OCI-LY3 (cell line): Measurements from ENCODE around the gene FKBP5.
A peak's percentile ranks its signal among the peaks of the same experiment; 100 is the strongest.
"Not testable (repeated sequence)": the region's sequence is repeated elsewhere in the genome, so short reads cannot be mapped to it uniquely, and the experiment has no call there.

Source experiments
- H2AFZ ChIP-seq: fragments of 200-600, 300-600 bp; shearing (Covaris generic); 2 replicates; pipeline ENCODE4 v1.6.0; 2014; ENCODE audit warnings: antibody characterized with exemption, low read depth, low read length
- H3K27ac ChIP-seq: fragments of 200-600, 300-600 bp; sonication (generic); 2 replicates; pipeline ENCODE4 v1.5.1; 2014; ENCODE audit warnings: mild to moderate bottlenecking, low read length, moderate library complexity, mixed read lengths
- H3K27me3 ChIP-seq: fragments of 200-600, 300-600 bp; sonication (generic); 2 replicates; pipeline ENCODE4 v1.6.1; 2014; ENCODE audit warnings: low read depth, low read length, mixed read lengths
- H3K36me3 ChIP-seq: fragments of 200-600, 300-600 bp; sonication (generic); replicated peaks from 2 replicates; pipeline ENCODE3; 2014; ENCODE audit warnings: low read depth, low read length, mixed read lengths
- H3K4me1 ChIP-seq: fragments of 300-600, 200-600 bp; sonication (generic); 2 replicates; pipeline ENCODE4 v1.6.1; 2014; ENCODE audit warnings: low read length, mixed read lengths
- H3K4me2 ChIP-seq: fragments of 200-600, 300-600 bp; sonication (generic); 2 replicates; pipeline ENCODE4 v1.6.1; 2014; ENCODE audit warnings: low read length, mixed read lengths
- H3K4me3 ChIP-seq: fragments of 300-600, 200-600 bp; sonication (generic); 2 replicates; pipeline ENCODE4 v1.5.1; 2014; ENCODE audit warnings: antibody characterized with exemption, mild to moderate bottlenecking, low read length, moderate library complexity
- H3K79me2 ChIP-seq: fragments of 300-600, 200-600 bp; shearing (Covaris generic); 2 replicates; pipeline ENCODE4 v1.6.1; 2014; ENCODE audit warnings: mild to moderate bottlenecking, low read length, mixed read lengths
- H3K9ac ChIP-seq: fragments of 300-600, 200-600 bp; shearing (Covaris generic); 2 replicates; pipeline ENCODE4 v1.6.0; 2014; ENCODE audit warnings: mild to moderate bottlenecking, low read length, moderate library complexity
- H3K9me3 ChIP-seq: fragments of 200-600, 300-600 bp; shearing (Covaris generic); 2 replicates; pipeline ENCODE4 v1.6.1; 2014; ENCODE audit warnings: low read length, mixed read lengths; ENCODE audit not compliant: insufficient read depth
- H4K20me1 ChIP-seq: fragments of 200-600, 300-600 bp; sonication (generic); 2 replicates; pipeline ENCODE4 v1.6.1; 2016; ENCODE audit warnings: low read length, mixed read lengths; ENCODE audit not compliant: insufficient read depth
- CTCF ChIP-seq: fragments of 200-600, 300-600 bp; sonication (generic); IDR thresholded peaks from 2 replicates; pipeline ENCODE4 v1.5.1; 2014; ENCODE audit warnings: antibody characterized with exemption, low read length, low read depth
- EZH2phosphoT487 ChIP-seq: fragments of 200-600 bp; shearing (Covaris generic); IDR thresholded peaks from 2 replicates; pipeline ENCODE4 v1.6.1; 2018; ENCODE audit warnings: antibody characterized with exemption, mixed run types, low read depth

Gene FKBP5

GRCh38 chr6:35677456-35677855, 11.3 kb downstream of the FKBP5 start:
- no peaks in the 10 kb centered on the region for H3K27me3 ChIP-seq
- H3K4me1 ChIP-seq, result peaks cover 31% of the 10 kb centered on the region
- H4K20me1 ChIP-seq, result peaks cover 82% of the 10 kb centered on the region
- TF ChIP-seq CTCF (no peak), EZH2phosphoT487 (no peak)
- no peak overlapping the region for H3K4me3 ChIP-seq
- no peak overlapping the region for H3K4me2 ChIP-seq
- no peak overlapping the region for H2AFZ ChIP-seq
- H3K36me3 ChIP-seq, result peaks cover 40% of the 10 kb centered on the region
- peaks cover 100% of the 10 kb centered on the region for H3K79me2 ChIP-seq
- no peaks in the 10 kb centered on the region for H3K9me3 ChIP-seq
- H3K9ac ChIP-seq, result no peak overlapping the region
- no peak overlapping the region for H3K27ac ChIP-seq

GRCh38 chr6:35675871-35676459, 12.8 kb downstream of the FKBP5 start:
- no peak overlapping the region for H3K27ac ChIP-seq
- no peaks in the 10 kb centered on the region for H3K9me3 ChIP-seq
- peak overlapping the region; percentile 2; the same call in 1 of the 2 replicates for H3K4me3 ChIP-seq
- H3K9ac ChIP-seq, result no peak overlapping the region
- TF ChIP-seq EZH2phosphoT487 (no peak), CTCF (no peak)
- H2AFZ ChIP-seq, result no peak overlapping the region
- H3K27me3 ChIP-seq, result no peaks in the 10 kb centered on the region
- peaks cover 100% of the 10 kb centered on the region for H3K79me2 ChIP-seq
- H3K4me2 ChIP-seq, result peak overlapping the region; percentile 40
- H3K36me3 ChIP-seq, result peaks cover 33% of the 10 kb centered on the region
- H3K4me1 ChIP-seq, result peaks cover 31% of the 10 kb centered on the region
- peaks cover 68% of the 10 kb centered on the region for H4K20me1 ChIP-seq

- peaks cover 100% of the 10 kb centered on the region for H3K79me2 ChIP-seq
- no peak overlapping the region for H2AFZ ChIP-seq
- no peak overlapping the region for H3K4me3 ChIP-seq
- H3K9ac ChIP-seq, result no peak overlapping the region
- no peaks in the 10 kb centered on the region for H3K9me3 ChIP-seq
- H4K20me1 ChIP-seq, result peaks cover 57% of the 10 kb centered on the region
- no peaks in the 10 kb centered on the region for H3K27me3 ChIP-seq
- peaks cover 27% of the 10 kb centered on the region for H3K36me3 ChIP-seq
- no peak overlapping the region for H3K27ac ChIP-seq
- no peak overlapping the region for H3K4me2 ChIP-seq
- TF ChIP-seq EZH2phosphoT487 (no peak), CTCF (no peak)
- H3K4me1 ChIP-seq, result peaks cover 36% of the 10 kb centered on the region
Measured at GRCh38 chr6:35674594-35674993, 14.1 kb downstream of the FKBP5 start.

- Histone ChIP-seq H3K4me3 (no peak overlapping the region), H3K27ac (no peak overlapping the region), H3K9me3 (no peaks in the 10 kb centered on the region), H3K4me2 (no peak overlapping the region), H3K36me3 (peaks cover 19% of the 10 kb centered on the region), H4K20me1 (peaks cover 54% of the 10 kb centered on the region), H2AFZ (no peak overlapping the region), H3K79me2 (peaks cover 100% of the 10 kb centered on the region), H3K4me1 (peaks cover 44% of the 10 kb centered on the region), H3K27me3 (no peaks in the 10 kb centered on the region), H3K9ac (no peak overlapping the region)
- TF ChIP-seq CTCF (no peak), EZH2phosphoT487 (no peak)
Measured at GRCh38 chr6:35673755-35674154, 15.0 kb downstream of the FKBP5 start.

GRCh38 chr6:35673284-35673666, 15.4 kb downstream of the FKBP5 start:
- H2AFZ ChIP-seq, H3K4me3 ChIP-seq, H3K9ac ChIP-seq, H3K27me3 ChIP-seq, H3K4me2 ChIP-seq, H3K27ac ChIP-seq, H3K9me3 ChIP-seq: not testable (repeated sequence)
- H3K36me3 ChIP-seq, result peaks cover 14% of the 10 kb centered on the region
- peaks cover 53% of the 10 kb centered on the region for H4K20me1 ChIP-seq
- peaks cover 100% of the 10 kb centered on the region for H3K79me2 ChIP-seq
- H3K4me1 ChIP-seq, result peaks cover 46% of the 10 kb centered on the region

GRCh38 chr6:35670453-35670852, 18.3 kb downstream of the FKBP5 start:
- H2AFZ ChIP-seq, H3K27me3 ChIP-seq, H3K9me3 ChIP-seq, H3K27ac ChIP-seq, H3K9ac ChIP-seq, H3K36me3 ChIP-seq, H3K4me2 ChIP-seq, H3K4me3 ChIP-seq: not testable (repeated sequence)
- Histone ChIP-seq H3K79me2 (peaks cover 100% of the 10 kb centered on the region), H3K4me1 (peaks cover 32% of the 10 kb centered on the region), H4K20me1 (peaks cover 35% of the 10 kb centered on the region)
